Hepatocyte (in vitro differentiated cells): ENCODE data around the gene SLC7A10. TPM values are rescaled to one million over a fixed set of nuclear protein-coding genes. Genes with fewer than 3 reads are reported as not detected.

ENCODE experiments used
- DNase-seq: peaks from one replicate; pipeline ENCODE4 v3.0.0-alpha.2; 2016; ENCODE audit warnings: low spot score
- H2AFZ ChIP-seq: fragments of 200-600 bp; sonication (generic); 2 replicates; pipeline ENCODE4 v1.6.0; 2016; ENCODE audit warnings: antibody characterized with exemption, mild to moderate bottlenecking
- H3K27ac ChIP-seq: fragments of 200-600 bp; sonication (generic); 2 replicates; pipeline ENCODE4 v1.5.1; 2016; ENCODE audit warnings: mild to moderate bottlenecking
- H3K27me3 ChIP-seq: fragments of 200-600 bp; sonication (generic); 2 replicates; pipeline ENCODE4 v1.6.1; 2016
- H3K36me3 ChIP-seq: fragments of 200-600 bp; sonication (generic); replicated peaks from 2 replicates; pipeline ENCODE4 v1.5.1; 2016; ENCODE audit warnings: low read depth; ENCODE audit not compliant: insufficient read depth
- H3K4me1 ChIP-seq: fragments of 200-600 bp; sonication (generic); 2 replicates; pipeline ENCODE4 v1.5.1; 2016; ENCODE audit warnings: mild to moderate bottlenecking, moderate library complexity; ENCODE audit not compliant: insufficient read depth
- H3K4me2 ChIP-seq: fragments of 200-600 bp; sonication (generic); 2 replicates; pipeline ENCODE4 v1.6.0; 2016
- H3K4me3 ChIP-seq: fragments of 200-600 bp; sonication (generic); 2 replicates; pipeline ENCODE4 v1.5.1; 2016; ENCODE audit warnings: mild to moderate bottlenecking
- H3K79me2 ChIP-seq: fragments of 200-600 bp; sonication (generic); 2 replicates; pipeline ENCODE4 v1.6.0; 2017; ENCODE audit warnings: mild to moderate bottlenecking
- H3K9me2 ChIP-seq: fragments of 200-600 bp; sonication (generic); replicated peaks from 2 replicates; pipeline ENCODE4 v1.6.0; 2017; ENCODE audit warnings: mild to moderate bottlenecking; ENCODE audit not compliant: insufficient read depth
- H3K9me3 ChIP-seq: fragments of 200-600 bp; sonication (generic); 2 replicates; pipeline ENCODE4 v1.5.1; 2016; ENCODE audit warnings: low read depth, mild to moderate bottlenecking
- H4K20me1 ChIP-seq: fragments of 200-600 bp; sonication (generic); 2 replicates; pipeline ENCODE4 v1.6.0; 2016; ENCODE audit warnings: mild to moderate bottlenecking; ENCODE audit not compliant: insufficient read depth, poor library complexity, severe bottlenecking
- CTCF ChIP-seq: fragments of 200-600 bp; sonication (generic); IDR thresholded peaks from 2 replicates; pipeline ENCODE4 v1.5.1; 2016; ENCODE audit warnings: antibody characterized with exemption, mild to moderate bottlenecking; ENCODE audit not compliant: poor library complexity
- EZH2 ChIP-seq: fragments of 200-600 bp; sonication (generic); IDR thresholded peaks from 2 replicates; pipeline ENCODE4 v1.6.1; 2016; ENCODE audit warnings: antibody characterized with exemption, mild to moderate bottlenecking, borderline replicate concordance
- EZH2phosphoT487 ChIP-seq: fragments of 200-600 bp; sonication (generic); IDR thresholded peaks from one replicate; pipeline ENCODE4 v1.6.1; 2018; ENCODE audit warnings: antibody characterized with exemption, mild to moderate bottlenecking, low read depth, moderate library complexity; ENCODE audit not compliant: unreplicated experiment, severe bottlenecking
- WGBS: methylation state at CpG from one replicate; pipeline ENCODE4 v1.1.6; 2016; ENCODE audit warnings: low lambda C conversion rate; ENCODE audit errors: missing lambda C conversion rate; 5-methylcytosine and 5-hydroxymethylcytosine counted together
- polyA plus RNA-seq: library from polyadenylated mRNA; unstranded; fragments of >200 nt; fragmentation: Nextera tagmentation; extraction: Ambion mirVana; gene quantifications from 2 replicates; pipeline ENCODE4 v1.2.1, GENCODE V29; 2016
- total RNA-seq: library from RNA; depleted of rRNA; stranded (reverse); fragments of >200 nt; gene quantifications from 2 replicates; pipeline ENCODE4 v1.2.3, GENCODE V29; 2014

SLC7A10 gene
- total and polyA plus RNA-seq, 2 experiments from 2014 or later = 5.5 to 7.3 TPM

GRCh38 chr19:33239223-33239975 lies 13.7 kb upstream of the SLC7A10 start:
- no peak overlapping the region for H3K4me3 ChIP-seq
- no peaks in the 10 kb centered on the region for H3K9me3 ChIP-seq
- no peaks in the 10 kb centered on the region for H3K79me2 ChIP-seq
- no peaks in the 10 kb centered on the region for H3K27me3 ChIP-seq
- WGBS = 89% methylated on average over 10 of the region's 10 CpGs
- no peaks in the 10 kb centered on the region for H4K20me1 ChIP-seq
- no peaks in the 10 kb centered on the region for H3K9me2 ChIP-seq
- H3K4me1 ChIP-seq = peaks cover 6% of the 10 kb centered on the region
- no peaks in the 10 kb centered on the region for H3K36me3 ChIP-seq
- H3K4me2 ChIP-seq = no peak overlapping the region
- TF ChIP-seq EZH2phosphoT487 (no peak), EZH2 (no peak), CTCF (no peak)
- DNase-seq = no peak
- no peak overlapping the region for H3K27ac ChIP-seq
- H2AFZ ChIP-seq = no peak overlapping the region

DNA sequence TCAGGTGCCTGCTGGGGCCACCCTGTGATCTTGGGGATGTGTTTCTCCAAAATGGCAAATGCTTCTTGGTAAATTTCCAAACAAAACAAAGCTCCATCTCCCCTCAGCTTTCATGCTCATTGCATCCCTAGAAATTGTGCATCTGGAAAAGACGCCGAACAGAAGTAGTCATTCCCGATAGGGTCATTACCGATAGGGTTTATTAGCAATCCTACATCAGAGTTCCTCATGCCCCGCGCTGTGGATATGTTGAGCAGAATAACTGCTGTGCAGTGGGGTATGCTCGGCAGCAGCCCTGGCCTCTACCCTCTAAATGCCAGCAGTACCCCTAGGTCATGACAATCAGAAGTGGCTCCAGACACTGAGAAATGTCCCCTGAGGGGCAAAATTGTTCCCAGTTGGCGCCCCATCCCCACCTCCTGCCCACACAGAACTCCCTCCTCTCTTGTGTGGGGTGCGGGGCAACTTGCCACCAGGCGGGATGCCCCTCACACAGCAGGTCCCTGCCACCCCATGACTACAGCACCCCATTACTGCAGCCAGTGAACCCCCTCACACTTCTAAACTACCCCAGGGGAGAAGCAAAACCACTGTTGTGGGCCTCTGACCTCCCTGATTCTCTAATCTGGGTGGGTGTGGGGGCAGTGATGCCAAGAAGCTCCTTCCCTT lies 13.0 kb upstream of the SLC7A10 start:
- Histone ChIP-seq H4K20me1 (no peaks in the 10 kb centered on the region), H3K4me1 (peaks cover 6% of the 10 kb centered on the region), H3K4me2 (no peak overlapping the region), H3K27me3 (no peaks in the 10 kb centered on the region), H3K36me3 (no peaks in the 10 kb centered on the region), H2AFZ (no peak overlapping the region), H3K27ac (no peak overlapping the region), H3K4me3 (no peak overlapping the region), H3K9me3 (no peaks in the 10 kb centered on the region), H3K79me2 (no peaks in the 10 kb centered on the region), H3K9me2 (no peaks in the 10 kb centered on the region)
- 94% methylated on average over 10 of the region's 10 CpGs for WGBS
- DNase-seq = no peak
- TF ChIP-seq EZH2phosphoT487 = no peak
- TF ChIP-seq CTCF = no peak
- TF ChIP-seq EZH2 = no peak

DNA sequence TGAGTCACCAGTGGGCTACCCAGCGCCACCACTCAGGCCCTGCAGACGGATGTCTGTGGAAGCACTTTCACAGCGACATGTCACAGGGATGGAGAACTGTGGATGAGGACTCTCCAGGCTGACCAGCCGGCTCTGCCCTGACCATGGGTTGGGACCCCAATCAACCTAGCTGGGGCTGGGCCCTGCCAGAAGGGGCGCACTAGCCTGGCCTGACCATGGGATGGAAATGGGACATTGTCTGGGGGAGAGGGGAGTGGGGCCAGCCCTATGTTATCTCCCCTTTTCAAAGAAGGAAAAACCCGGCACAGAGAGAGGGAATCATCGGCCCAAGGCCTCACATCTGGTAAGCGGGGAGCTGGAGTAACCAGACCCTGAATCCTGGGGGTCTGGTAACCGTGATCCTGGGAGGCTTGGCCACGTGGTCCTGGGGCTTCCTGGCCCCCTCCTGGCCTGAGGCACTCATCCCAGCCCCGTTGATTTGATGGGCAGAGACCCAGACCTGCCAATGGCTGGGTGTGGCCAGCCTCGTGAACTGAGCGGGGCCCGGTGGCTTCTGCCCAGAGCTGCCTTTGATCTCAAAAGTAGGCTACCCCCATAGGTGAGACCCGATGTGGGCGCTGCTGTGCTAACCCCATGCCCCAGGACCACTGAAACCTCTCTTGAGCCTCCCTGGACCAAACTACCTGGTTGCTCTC lies 11.2 kb upstream of the SLC7A10 start:
- no peak for DNase-seq
- H3K4me1 ChIP-seq = peaks cover 6% of the 10 kb centered on the region
- no peaks in the 10 kb centered on the region for H3K36me3 ChIP-seq
- H3K79me2 ChIP-seq = no peaks in the 10 kb centered on the region
- TF ChIP-seq CTCF (no peak), EZH2phosphoT487 (no peak), EZH2 (no peak)
- no peak overlapping the region for H3K4me2 ChIP-seq
- WGBS = 83% methylated on average over 16 of the region's 16 CpGs
- no peak overlapping the region for H3K27ac ChIP-seq
- no peak overlapping the region for H2AFZ ChIP-seq
- no peaks in the 10 kb centered on the region for H3K27me3 ChIP-seq
- H3K4me3 ChIP-seq = no peak overlapping the region
- no peaks in the 10 kb centered on the region for H4K20me1 ChIP-seq
- H3K9me2 ChIP-seq = no peaks in the 10 kb centered on the region
- no peaks in the 10 kb centered on the region for H3K9me3 ChIP-seq
